ENCODE results near the gene HAGH. TPM values are rescaled to one million over a fixed set of nuclear protein-coding genes. Genes with fewer than 3 reads are reported as not detected.

Gene HAGH
- polyA plus RNA-seq, 2 of the 4 experiments (the other 2 are of a cell fraction): 34.9 to 66.4 TPM

- no peak overlapping the region for H3K4me3 ChIP-seq
- no peak overlapping the region for H3K27ac ChIP-seq
- no peak for DNase-seq (ENCODE audit: low read depth in 1 of 2, low spot score in 1 of 2)
- no peak overlapping the region for H3K4me2 ChIP-seq
- CTCF ChIA-PET: interaction anchor here (1.2 kb wide), 1 partner anchor 8 kb away, joined by 3 read pairs; no protein-coding TSS in a partner anchor
- H3K4me1 ChIP-seq: peaks cover 6% of the 10 kb centered on the region
- TF ChIP-seq HOXA7 (CRISPR knock-in tag; IDR thresholded peaks at IDR 0.05) (no peak), ZC3H11A (IDR thresholded peaks at IDR 0.05) (no peak), KDM5A (IDR thresholded peaks at IDR 0.05) (no peak), EHF (CRISPR knock-in tag; IDR thresholded peaks at IDR 0.05) (no peak), SMC3 (IDR thresholded peaks at IDR 0.05) (no peak), HEYL (CRISPR knock-in tag; IDR thresholded peaks at IDR 0.05) (no peak), ESRRA (IDR thresholded peaks at IDR 0.05; ENCODE audit: borderline replicate concordance, low read length) (no peak), CEBPB (IDR thresholded peaks at IDR 0.05) (no peak), FOXS1 (CRISPR knock-in tag; IDR thresholded peaks at IDR 0.05) (no peak)
- TF ChIP-seq, protein P1, sequence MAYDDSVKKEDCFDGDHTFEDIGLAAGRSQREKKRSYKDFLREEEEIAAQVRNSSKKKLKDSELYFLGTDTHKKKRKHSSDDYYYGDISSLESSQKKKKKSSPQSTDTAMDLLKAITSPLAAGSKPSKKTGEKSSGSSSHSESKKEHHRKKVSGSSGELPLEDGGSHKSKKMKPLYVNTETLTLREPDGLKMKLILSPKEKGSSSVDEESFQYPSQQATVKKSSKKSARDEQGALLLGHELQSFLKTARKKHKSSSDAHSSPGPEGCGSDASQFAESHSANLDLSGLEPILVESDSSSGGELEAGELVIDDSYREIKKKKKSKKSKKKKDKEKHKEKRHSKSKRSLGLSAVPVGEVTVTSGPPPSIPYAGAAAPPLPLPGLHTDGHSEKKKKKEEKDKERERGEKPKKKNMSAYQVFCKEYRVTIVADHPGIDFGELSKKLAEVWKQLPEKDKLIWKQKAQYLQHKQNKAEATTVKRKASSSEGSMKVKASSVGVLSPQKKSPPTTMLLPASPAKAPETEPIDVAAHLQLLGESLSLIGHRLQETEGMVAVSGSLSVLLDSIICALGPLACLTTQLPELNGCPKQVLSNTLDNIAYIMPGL (CRISPR knock-in tag; IDR thresholded peaks at IDR 0.05; ENCODE audit: borderline replicate concordance): no peak
- TF ChIP-seq, protein P2, sequence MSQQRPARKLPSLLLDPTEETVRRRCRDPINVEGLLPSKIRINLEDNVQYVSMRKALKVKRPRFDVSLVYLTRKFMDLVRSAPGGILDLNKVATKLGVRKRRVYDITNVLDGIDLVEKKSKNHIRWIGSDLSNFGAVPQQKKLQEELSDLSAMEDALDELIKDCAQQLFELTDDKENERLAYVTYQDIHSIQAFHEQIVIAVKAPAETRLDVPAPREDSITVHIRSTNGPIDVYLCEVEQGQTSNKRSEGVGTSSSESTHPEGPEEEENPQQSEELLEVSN (IDR thresholded peaks at IDR 0.05; ENCODE audit: borderline replicate concordance, low read depth): no peak
- H3K9me3 ChIP-seq: no peaks in the 10 kb centered on the region
- FAIRE-seq: no peak
- 93% methylated on average over 10 of the region's 12 CpGs for WGBS (ENCODE audit: missing lambda C conversion rate)
- no peak for ATAC-seq
- POLR2A ChIA-PET: no interaction called here
Observed at GRCh38 chr16:1820946-1821290, 5.7 kb downstream of the HAGH start.

DNA sequence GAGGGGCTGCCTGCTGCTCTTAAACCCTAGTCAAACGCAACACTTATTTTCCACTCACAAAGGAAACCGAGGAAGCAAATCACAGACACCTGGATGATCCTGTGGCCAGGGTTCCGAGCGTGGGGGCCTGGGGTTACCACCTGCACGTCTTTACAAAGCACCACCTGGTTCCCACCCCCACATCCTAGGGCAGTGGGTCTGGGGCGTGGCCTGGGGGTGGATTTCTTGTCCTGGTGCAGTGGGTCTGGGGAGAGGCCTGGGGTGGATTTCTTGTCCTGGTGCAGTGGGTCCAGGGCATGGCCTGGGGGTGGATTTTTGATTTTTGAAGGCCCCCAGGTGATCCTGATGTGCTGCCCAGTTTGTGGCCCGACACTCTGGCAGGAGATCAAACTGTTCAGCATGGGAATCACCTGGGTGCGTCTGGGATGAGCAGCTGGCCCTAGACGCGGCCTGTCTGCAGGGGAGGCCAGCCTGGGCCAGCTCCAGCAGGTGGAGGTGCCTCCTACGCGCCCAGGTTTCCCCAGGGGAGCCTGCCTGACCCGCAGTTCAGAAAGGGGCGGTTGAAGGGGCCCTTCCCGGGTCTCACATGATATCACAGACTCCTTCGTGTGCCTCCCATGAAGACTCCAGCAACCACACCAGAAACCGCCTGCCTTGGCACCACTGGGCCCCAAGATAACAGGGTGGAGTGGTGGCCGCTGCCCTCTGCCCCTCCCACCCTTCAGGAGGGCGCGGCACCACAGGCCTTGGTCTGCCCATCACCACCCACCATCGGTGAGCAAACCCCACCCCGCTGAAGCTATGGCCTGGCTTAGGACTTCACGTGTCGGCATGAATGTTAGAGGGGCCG lies 6.3 kb downstream of the HAGH start:
- no peak for DNase-seq (ENCODE audit: low read depth in 1 of 2, low spot score in 1 of 2)
- no peak for FAIRE-seq
- no peak for TF ChIP-seq BHLHE40 (IDR thresholded peaks at IDR 0.05; ENCODE audit: low read depth, low read length)
- no peak for TF ChIP-seq HEYL (CRISPR knock-in tag; IDR thresholded peaks at IDR 0.05)
- TF ChIP-seq ZSCAN20 (CRISPR knock-in tag; IDR thresholded peaks at IDR 0.05): no peak
- TF ChIP-seq RARB (CRISPR knock-in tag; IDR thresholded peaks at IDR 0.05): no peak
- no peak for TF ChIP-seq SREBF2 (IDR thresholded peaks at IDR 0.05)
- TF ChIP-seq, protein P3, sequence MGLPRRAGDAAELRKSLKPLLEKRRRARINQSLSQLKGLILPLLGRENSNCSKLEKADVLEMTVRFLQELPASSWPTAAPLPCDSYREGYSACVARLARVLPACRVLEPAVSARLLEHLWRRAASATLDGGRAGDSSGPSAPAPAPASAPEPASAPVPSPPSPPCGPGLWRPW (IDR thresholded peaks at IDR 0.05): no peak
- no peak for TF ChIP-seq KDM5A (IDR thresholded peaks at IDR 0.05)
- TF ChIP-seq BCL3 (IDR thresholded peaks at IDR 0.05): no peak
- Histone ChIP-seq H3K9me3 (no peaks in the 10 kb centered on the region), H3K4me3 (no peak overlapping the region), H3K4me1 (peaks cover 2% of the 10 kb centered on the region; the same call in 1 of the 3 replicates), H3K27ac (no peak overlapping the region), H3K4me2 (no peak overlapping the region)
- ChIA-PET CTCF (interaction anchor here (1.2 kb wide), 1 partner anchor 8 kb away, joined by 3 read pairs; no protein-coding TSS in a partner anchor), POLR2A (no interaction called here)
- WGBS (ENCODE audit: missing lambda C conversion rate): 95% methylated on average over 10 of the region's 25 CpGs
- no peak for ATAC-seq

GRCh38 chr16:1819611-1820010 lies 7.0 kb downstream of the HAGH start:
- TF ChIP-seq FOSL2 (IDR thresholded peaks at IDR 0.05) (no peak), FOSL2 (CRISPR knock-in tag; IDR thresholded peaks at IDR 0.05) (no peak)
- Histone ChIP-seq H3K4me2 (no peak overlapping the region), H3K9me3 (no peaks in the 10 kb centered on the region), H3K4me1 (no peaks in the 10 kb centered on the region), H3K27ac (no peak overlapping the region), H3K4me3 (no peak overlapping the region)
- no peak for ATAC-seq
- WGBS (ENCODE audit: missing lambda C conversion rate): 93% methylated on average over 15 of the region's 15 CpGs
- ChIA-PET CTCF (no interaction called here), POLR2A (no interaction called here)
- DNase-seq (ENCODE audit: low read depth in 1 of 2, low spot score in 1 of 2): no peak
- no peak for FAIRE-seq
